GM19467 (cell line): ENCODE measurements around the gene FOXF1.

Experiments
- ATAC-seq: cut with Tn5 transposase; IDR thresholded peaks from one replicate; pipeline ENCODE4 v1.9.1; 2021; ENCODE audit warnings: mild to moderate bottlenecking, moderate library complexity; ENCODE audit not compliant: unreplicated experiment

The FOXF1 gene

DNA sequence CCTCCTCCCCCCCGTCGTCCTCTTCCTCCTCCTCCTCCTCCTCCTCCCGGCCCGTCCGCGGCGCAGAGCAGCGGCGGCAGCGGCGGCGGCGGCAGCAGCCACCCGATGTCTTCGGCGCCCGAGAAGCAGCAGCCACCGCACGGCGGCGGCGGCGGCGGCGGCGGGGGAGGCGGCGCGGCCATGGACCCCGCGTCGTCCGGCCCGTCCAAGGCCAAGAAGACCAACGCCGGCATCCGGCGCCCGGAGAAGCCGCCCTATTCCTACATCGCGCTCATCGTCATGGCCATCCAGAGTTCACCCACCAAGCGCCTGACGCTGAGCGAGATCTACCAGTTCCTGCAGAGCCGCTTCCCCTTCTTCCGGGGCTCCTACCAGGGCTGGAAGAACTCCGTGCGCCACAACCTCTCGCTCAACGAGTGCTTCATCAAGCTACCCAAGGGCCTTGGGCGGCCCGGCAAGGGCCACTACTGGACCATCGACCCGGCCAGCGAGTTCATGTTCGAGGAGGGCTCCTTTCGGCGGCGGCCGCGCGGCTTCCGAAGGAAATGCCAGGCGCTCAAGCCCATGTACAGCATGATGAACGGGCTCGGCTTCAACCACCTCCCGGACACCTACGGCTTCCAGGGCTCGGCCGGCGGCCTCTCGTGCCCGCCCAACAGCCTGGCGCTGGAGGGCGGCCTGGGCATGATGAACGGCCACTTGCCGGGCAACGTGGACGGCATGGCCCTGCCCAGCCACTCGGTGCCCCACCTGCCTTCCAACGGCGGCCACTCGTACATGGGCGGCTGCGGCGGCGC is at the start of gene FOXF1:
FOXF1 (plus strand) TSS at position 63 of the 797 bp plus-strand sequence; CDS start at position 106, 43 bp downstream.
- no peak for ATAC-seq

DNA sequence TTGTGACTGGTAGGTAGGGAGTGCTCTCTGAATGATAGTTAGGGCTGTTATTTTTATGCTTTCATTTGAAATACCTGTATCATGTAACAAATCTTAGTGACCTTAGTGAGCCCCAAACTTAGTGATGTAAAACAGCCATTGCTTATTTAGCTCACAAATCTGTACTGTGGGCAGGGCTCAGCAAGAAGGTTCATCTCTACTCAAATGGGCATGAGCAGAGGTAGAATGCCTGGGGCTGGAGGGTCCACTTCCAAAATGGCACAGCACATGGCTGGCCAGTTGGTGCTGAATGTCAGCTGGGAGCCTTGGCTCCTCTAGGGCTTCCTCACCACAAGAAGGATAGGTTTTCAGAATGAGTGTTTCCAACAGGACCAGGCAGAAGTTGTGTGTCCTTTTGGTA is 49.3 kb upstream of the FOXF1 start:
- no peak for ATAC-seq

DNA sequence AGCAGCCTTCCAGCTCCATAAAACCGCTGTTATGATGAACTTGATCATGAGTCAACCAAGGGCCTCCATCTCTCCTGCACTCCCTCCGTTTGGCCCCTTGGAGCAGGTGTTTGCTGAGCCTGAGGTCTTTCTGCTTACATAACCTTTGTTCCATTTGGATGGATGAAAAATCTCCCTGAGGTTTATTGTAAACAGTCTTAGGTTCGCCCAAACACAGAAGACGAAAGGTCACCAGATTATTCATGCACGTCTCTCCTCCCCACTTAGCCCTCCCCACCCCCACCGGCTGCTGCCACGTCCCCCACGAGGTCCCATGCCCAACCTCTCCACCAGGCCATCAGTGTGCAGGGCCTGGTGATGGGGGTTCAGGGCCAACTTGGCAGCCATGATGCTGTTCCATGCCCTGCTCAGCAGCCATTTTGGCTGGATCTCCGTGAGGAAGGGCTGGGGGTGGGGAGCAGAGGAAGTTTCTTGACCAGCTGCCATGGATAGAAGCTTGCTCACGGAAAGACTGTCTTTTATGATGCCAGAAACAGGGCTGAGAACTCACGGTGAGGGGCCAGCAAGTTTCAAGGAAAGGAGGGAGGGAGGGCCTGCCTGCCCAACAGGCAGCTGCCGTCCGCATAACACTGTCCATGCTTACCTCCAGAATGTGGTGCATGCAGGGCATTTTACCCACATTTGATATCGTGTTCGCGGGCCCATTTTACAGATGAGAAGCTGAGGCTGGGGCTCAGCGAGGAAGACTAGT is 47.8 kb upstream of the FOXF1 start:
- ATAC-seq: no peak

DNA sequence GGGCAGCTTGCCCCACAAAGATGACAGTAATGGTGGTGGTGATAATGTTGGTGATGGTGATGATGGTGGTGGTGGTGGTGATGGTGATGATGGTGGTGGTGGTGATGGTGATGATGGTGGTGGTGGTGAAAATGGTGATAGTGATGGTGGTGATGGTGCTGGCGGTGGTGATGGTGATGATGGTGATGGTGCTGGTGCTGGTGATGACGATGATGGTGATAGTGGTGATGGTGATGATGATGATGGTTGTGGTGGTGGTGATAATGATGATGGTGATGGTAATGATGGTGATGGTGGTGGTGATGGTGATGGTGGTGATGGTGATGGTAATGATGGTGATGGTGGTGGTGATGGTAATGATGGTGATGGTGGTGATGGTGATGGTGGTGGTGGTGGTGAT is 46.3 kb upstream of the FOXF1 start:
- no peak for ATAC-seq

DNA sequence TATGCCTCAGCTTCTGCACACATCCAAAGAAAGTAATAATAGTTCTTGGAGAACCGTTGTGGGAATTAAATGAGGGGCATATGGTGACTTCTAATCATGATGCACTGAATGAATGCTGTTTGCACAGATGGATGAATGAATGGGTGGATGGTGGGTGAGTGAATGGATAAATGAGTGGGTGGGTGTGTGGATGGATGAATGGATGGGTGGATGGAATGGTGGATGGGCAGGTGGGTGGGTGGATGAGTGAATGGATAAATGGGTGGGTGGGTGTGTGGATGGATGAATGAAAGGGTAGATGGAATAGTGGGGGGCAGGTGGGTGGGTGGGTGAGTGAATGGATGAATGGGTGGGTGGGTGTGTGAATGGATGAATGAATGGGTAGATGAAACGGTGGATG is 44.9 kb upstream of the FOXF1 start:
- no peak for ATAC-seq

DNA sequence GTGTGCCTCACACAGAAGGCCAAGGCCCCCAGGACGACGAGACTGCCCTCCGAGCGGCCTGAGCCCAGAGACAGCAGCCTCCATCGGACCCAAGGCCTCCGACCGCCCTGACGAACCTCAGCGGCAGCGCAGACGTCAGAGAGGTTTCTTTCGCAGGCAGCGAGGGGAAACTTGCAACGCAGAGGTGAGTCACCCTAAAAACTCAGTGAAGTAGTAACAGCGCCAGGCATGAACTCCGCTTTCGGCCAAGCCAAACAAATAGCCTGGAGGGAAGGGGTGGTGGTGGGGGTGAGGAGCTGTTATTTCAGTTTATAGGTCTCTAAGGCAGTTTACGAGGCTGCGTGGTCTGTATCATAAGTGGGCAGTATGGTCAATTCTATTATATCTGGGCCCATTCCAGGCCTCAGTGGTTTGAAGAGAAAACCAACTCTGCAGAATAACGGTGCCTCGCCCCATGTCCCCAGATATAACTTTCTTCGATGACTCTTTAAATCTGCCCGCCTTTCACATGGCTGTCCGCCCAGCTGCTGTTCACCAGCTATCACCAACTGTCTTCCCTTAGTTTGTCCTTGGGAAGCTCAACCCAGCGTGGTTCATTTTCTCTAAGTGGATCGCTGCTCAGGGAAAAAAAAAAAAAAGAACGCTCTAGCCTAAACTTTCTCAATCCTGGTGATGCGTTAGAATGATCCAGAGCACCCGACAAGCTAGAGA is 43.5 kb upstream of the FOXF1 start:
- ATAC-seq: no peak

DNA sequence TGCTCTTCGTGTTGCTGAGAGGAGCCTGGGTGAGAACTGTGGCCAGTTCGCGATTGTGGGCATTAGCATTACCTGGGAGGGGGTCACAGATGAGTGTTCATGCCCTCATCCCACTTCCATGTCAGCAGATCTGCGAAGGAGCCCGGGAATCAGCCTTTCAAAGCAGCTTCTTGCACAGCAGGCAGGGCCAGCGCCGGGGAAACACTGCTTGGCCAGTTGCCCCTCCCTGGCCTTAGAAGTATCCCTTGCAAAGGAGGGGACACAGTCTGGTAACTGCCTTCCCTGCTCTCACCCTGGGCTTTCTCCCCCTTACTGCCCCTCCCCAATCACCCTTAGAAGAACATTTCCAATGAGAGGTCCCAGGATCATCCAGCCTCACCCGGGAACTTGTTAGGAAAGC is 42.8 kb upstream of the FOXF1 start:
- no peak for ATAC-seq

DNA sequence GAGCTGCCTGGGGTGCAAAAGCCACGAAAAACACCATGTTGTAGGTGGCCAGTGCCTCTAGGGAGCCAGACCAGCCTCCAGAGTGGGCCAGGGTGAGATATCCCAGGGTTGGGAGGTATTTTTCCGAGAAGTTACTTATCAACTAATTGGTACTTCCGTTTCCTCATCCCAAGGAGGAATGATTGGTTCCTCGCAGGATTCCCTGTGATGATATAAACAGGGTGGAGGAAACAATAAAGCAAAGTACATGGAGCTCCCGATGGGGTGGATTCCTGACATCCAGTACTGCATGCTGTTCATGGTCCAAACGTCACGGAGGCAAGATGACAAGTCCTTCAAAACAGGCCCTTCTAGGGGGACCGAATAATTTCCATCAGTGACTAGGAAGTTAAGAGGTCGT is 39.4 kb upstream of the FOXF1 start:
- no peak for ATAC-seq

DNA sequence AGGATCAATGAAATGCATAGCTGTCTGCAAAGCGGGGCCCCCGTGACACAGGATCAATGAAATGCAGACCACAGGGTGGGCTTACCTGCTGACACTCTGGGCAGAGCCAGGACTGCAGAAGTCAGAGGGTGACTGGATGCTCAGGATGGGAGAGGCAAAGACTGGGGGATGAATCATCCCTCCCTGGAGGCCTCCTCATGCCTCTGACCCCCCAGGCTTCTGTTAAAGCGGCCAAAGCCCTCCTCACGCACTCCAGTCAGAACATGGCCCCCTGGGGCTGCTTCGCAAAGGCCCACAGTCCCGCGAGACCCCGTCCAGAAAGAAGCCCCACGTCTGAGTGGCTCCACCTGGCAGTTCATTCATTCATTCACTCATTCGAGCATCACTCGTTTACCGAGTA is 38.4 kb upstream of the FOXF1 start:
- ATAC-seq: no peak

DNA sequence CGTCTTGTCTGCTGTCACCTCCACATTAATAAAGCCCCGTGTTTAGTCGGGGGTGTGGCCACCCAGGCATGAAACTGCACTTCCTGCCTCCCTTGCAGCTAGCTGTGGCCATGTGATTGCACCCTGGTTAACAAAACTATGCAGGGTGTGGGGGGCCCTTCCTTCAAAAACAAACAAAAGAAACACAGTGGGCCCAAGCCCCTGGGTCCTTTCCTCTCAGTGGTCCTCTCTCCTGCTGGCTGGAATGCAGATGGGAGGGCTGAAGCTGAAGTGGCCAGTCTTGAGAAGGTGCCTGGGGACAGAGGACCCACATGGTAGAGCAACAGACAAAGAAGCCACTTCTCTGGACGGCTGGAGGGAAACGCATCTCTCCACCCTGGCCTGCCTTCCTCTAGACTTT is 38.0 kb upstream of the FOXF1 start:
- ATAC-seq: no peak

DNA sequence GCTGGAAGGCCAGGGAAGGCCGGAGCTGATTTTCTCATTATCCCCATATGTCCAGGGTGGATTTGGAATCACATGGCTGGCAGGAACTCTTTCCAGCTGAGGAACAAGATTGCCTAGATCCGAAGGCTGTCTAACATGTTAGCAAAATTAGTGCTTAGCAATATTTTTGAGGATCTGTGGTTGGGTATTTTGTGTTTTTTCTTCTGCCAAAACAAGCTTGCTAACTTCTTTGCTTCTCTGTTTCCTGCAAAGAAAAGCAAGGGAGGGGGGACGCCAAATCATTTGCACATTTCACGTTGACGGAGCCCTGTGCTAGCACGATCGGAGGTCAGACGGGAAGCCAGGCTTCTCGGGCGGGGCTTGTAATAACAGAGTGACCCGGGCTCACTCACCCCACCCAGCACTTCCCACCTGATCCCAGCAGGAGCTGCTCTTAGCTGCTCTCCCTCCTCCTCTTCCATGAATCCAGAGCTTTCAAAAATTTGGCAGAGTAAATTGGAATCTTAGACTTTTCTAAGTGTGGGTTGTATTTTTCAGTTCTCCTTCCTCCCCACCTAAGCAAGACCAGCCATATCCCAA is 33.3 kb upstream of the FOXF1 start:
- no peak for ATAC-seq

DNA sequence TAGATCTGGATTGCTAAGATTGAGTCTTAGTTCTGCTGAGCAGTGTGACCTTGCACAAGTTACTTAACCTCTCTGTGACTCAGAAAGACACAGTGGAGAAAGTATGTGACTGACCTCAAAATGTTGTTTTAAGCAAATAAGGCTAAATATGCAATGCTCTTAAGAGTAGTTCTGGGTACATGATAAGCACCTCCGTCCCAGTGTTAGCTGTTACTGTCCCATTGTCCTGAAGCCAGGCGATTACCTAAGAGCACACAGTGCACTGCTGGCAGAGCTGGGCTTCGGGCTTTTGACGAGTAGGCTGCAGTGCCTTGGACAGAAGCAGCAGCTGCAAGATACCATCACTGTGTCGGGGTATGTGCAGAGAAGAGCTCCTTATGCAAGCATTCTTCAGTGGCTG is 32.7 kb upstream of the FOXF1 start:
- ATAC-seq: no peak

DNA sequence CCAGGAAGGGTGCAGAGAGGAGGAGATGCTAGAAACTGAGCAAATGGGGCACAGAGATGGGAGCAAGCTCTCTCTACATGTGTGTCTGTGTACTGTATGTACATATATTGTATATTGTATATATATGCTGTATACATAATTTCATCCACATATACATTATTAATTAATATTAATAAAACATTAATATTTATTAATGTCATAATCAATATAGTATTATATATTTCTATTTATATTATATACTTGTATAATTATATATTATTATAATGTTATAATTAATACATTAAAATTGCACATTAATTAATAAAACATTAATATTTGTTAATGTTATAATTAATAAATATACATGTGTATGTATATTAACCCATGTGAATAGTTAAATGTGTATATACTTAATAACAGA is 31.5 kb upstream of the FOXF1 start:
- no peak for ATAC-seq

DNA sequence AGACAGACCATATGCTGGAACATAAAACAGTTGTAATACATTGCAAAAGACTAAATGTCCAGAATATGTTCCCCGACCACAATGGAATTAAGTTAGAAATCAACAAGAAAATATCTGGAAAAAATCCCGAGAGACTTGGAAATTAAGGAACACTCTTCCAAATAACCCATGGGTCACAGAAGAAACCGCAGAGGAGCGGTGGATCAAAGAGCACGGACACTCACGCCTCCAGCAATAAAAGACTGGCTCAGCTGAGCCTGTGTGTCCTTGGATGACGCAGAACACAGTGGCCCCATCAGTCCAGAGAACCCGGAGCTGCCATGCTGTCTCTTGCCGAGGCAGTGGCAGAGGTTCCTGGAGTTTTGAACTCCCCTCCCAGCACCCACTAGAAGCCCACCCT is 30.9 kb upstream of the FOXF1 start:
- ATAC-seq: no peak

DNA sequence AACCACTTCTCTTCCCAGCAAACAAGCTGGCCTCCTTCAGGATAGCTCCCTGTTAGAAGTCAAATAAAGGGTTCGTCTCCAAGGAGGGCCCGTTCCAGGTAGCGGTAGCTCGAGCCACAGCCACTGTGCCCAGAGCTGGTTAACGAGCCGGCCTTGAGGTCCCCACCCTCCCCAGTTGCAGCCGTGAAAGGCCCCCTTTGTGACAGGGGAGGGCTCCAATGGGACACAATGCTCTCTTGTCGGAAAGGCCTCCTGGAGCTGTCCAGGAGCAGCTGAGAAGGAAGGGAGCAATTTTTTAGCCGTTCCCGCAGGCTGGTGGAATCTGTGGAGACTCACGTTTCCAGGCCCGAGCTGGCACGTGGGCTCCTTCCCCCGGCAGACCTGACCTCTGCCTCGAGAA is 29.9 kb upstream of the FOXF1 start:
- ATAC-seq: no peak

DNA sequence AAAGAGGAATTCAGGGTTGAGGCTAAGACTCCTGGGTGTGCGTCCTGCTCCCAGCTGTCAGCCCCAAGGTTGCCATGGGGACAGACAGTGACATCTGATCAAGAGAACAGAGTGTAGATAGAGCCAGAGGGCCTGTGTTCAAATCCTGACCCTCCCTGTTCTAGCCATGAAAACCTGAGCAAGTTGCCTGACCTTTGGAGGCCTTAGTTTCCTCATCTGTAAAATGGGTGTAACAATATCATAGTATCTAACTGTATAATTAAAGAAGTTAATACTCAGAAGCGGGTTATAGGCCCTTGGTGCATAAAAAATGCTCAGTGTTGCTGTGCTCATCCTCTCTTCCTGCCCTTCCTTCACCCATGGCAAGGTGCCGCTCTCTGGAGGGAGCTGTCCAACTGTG is 28.7 kb upstream of the FOXF1 start:
- ATAC-seq: no peak

DNA sequence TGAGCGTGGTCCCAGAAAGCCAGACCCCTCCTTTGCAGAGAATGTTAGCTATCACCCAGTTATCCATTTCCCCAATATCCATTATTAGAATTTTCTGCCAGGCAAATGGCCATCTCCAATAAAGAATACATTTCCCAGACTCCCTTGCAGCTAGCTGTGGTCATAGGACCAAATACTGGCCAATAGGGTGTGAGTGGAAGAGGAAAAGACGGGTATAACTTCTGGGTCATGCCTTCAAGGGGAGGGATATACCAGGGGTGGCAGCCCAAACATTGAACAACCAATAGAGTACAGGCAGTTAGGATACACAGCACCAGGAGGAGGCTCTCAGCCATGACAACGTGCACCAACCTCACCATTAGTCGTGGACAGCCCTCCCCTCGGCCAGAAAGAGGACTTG is 26.1 kb upstream of the FOXF1 start:
- ATAC-seq: no peak

DNA sequence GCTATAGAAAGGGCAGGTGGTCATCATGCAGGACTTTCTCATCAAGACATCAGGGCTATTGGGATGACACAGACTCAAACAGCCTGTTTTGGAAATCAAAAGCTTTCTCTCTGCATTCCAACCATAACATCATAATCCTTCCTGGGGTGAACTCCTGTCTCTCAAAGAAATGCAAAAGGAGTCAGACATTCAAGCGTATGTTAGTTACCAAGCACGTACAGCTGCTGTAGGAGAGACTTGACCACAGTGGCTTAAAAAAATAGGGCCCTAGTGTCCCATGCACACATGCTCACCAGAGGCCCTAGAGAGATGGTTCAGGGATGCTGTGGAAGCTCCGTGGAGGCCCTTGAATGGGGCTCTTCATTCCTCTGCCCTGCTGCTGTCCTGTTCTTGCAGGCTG is 24.6 kb upstream of the FOXF1 start:
- ATAC-seq: no peak

DNA sequence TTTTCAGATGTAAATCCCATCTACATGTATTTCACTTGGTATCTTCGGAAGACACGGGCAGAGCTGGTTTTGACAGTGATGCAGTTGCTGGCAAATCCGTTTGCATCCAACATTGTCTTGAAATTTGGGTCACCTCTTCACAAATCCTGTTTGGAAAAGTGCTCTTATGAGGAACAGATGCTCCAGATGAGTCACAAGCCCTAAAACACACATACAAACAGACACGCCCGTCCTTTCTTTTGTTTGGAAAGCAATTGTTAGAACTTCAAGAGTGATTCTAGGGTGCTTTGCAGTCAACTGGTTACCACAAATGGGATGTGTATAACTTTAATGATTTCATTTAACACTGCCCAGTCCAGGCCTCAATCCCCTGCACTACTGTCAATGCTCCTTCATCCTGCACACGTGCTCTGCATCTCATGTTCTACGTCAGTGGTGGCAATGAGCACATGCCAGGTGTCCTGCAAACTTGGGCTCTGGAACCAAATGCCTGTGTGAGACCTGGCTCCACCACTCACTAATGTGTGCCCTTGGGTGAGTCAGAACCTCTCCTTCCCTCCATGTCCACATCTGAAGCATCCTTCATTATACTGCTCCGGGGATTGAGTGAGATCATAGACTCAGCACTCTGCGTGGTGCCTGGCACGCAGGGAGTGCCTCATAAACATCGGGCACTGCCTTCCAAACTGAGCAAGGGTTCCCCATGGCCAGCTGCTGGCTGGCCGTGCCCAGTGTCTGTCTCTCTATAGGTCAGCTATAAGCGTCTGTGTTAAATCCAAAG is 19.3 kb upstream of the FOXF1 start:
- ATAC-seq: no peak

DNA sequence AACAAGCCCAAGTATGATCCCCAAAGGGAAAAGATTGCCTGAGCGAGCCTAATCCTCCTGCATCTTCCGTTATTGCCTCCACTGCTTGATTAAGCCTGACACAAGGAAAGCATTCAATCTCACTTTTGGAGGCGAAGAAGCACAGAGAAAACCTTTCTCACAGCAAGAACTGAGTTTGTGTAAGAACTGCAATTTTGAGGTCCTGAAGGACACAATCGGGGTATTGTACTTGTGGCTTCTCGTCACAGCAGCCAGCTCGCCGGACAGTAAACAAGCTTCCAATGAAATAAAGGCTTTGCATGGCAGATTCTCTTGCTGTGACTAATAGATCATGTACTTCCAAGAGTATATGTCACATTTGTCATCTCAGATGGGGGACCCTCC is 18.7 kb upstream of the FOXF1 start:
- ATAC-seq: no peak
